ENCODE results near the gene TRIM33. TPM values are rescaled to one million over a fixed set of nuclear protein-coding genes. Genes with fewer than 3 reads are reported as not detected.

The TRIM33 gene
- total RNA-seq, 1 experiment from 2014 or later: 44.5 TPM

GRCh38 chr1:114456586-114456985, 54.4 kb downstream of the TRIM33 start:
- Mint-ChIP-seq H3K36me3 (peaks cover 33% of the 10 kb centered on the region), H3K27me3 (ENCODE audit: low read depth) (no peaks in the 10 kb centered on the region), H3K4me1 (peaks cover 16% of the 10 kb centered on the region), H3K9me3 (no peaks in the 10 kb centered on the region), H3K27ac (no peak overlapping the region), H3K4me3 (no peak overlapping the region)
- TF ChIP-seq CREB1 (CRISPR knock-in tag; IDR thresholded peaks at IDR 0.05) (no peak), NR2C2 (CRISPR knock-in tag; IDR thresholded peaks at IDR 0.05) (no peak), ZNF121 (CRISPR knock-in tag; IDR thresholded peaks at IDR 0.05) (no peak), MAX (CRISPR knock-in tag; IDR thresholded peaks at IDR 0.05) (no peak), SOX15 (CRISPR knock-in tag; IDR thresholded peaks at IDR 0.05) (no peak), FOXP1 (CRISPR knock-in tag; IDR thresholded peaks at IDR 0.05; ENCODE audit: borderline replicate concordance) (no peak), OVOL2 (CRISPR knock-in tag; IDR thresholded peaks at IDR 0.05; ENCODE audit: borderline replicate concordance) (no peak), ZSCAN18 (CRISPR knock-in tag; IDR thresholded peaks at IDR 0.05) (no peak), FOXK1 (CRISPR knock-in tag; IDR thresholded peaks at IDR 0.05) (no peak), USF1 (CRISPR knock-in tag; IDR thresholded peaks at IDR 0.05) (no peak)
- no peak for ATAC-seq
- CTCF ChIA-PET: no interaction called here
- POLR2A ChIA-PET: no interaction called here
- DNase-seq (ENCODE audit: low spot score): no peak

- DNase-seq (ENCODE audit: low spot score) (no peak), ATAC-seq (no peak)
- no peak overlapping the region for H3K4me3 Mint-ChIP-seq
- ChIA-PET POLR2A (no interaction called here), CTCF (no interaction called here)
- no peak for TF ChIP-seq ZNF232 (CRISPR knock-in tag; IDR thresholded peaks at IDR 0.05)
- H3K36me3 Mint-ChIP-seq: peaks cover 32% of the 10 kb centered on the region
- no peak overlapping the region for H3K27ac Mint-ChIP-seq
- H3K27me3 Mint-ChIP-seq (ENCODE audit: low read depth): no peaks in the 10 kb centered on the region
- no peaks in the 10 kb centered on the region for H3K9me3 Mint-ChIP-seq
- peaks cover 12% of the 10 kb centered on the region for H3K4me1 Mint-ChIP-seq
Observed at GRCh38 chr1:114455102-114455785, 55.8 kb downstream of the TRIM33 start.

- Mint-ChIP-seq H3K27ac (no peak overlapping the region), H3K9me3 (no peaks in the 10 kb centered on the region), H3K27me3 (ENCODE audit: low read depth) (no peaks in the 10 kb centered on the region), H3K4me1 (peaks cover 8% of the 10 kb centered on the region), H3K4me3 (no peak overlapping the region), H3K36me3 (peaks cover 25% of the 10 kb centered on the region)
- no peak for ATAC-seq
- CTCF ChIA-PET: no interaction called here
- POLR2A ChIA-PET: no interaction called here
- no peak for DNase-seq (ENCODE audit: low spot score)
- no peak for TF ChIP-seq ATF6 (CRISPR knock-in tag; IDR thresholded peaks at IDR 0.05)
- TF ChIP-seq STAT6 (CRISPR knock-in tag; conservative IDR thresholded peaks at IDR 0.05; ENCODE audit: low read depth): no peak
- TF ChIP-seq MAX (CRISPR knock-in tag; IDR thresholded peaks at IDR 0.05): no peak
- TF ChIP-seq ZBTB43 (CRISPR knock-in tag; IDR thresholded peaks at IDR 0.05): no peak
- no peak for TF ChIP-seq SOX15 (CRISPR knock-in tag; IDR thresholded peaks at IDR 0.05)
- TF ChIP-seq ZNF423 (CRISPR knock-in tag; IDR thresholded peaks at IDR 0.05): no peak
Observed at GRCh38 chr1:114454539-114454938, 56.5 kb downstream of the TRIM33 start.
